ENCODE data around the gene ANKS1B. TPM values are rescaled to one million over a fixed set of nuclear protein-coding genes. Genes with fewer than 3 reads are reported as not detected.

The ANKS1B gene
- total RNA-seq, 5 donors from 2014 or later (not counting 1 experiment from before 2014, with no cell fraction given): 0.18 to 0.47 (median 0.19) TPM; not detected in 2

DNA sequence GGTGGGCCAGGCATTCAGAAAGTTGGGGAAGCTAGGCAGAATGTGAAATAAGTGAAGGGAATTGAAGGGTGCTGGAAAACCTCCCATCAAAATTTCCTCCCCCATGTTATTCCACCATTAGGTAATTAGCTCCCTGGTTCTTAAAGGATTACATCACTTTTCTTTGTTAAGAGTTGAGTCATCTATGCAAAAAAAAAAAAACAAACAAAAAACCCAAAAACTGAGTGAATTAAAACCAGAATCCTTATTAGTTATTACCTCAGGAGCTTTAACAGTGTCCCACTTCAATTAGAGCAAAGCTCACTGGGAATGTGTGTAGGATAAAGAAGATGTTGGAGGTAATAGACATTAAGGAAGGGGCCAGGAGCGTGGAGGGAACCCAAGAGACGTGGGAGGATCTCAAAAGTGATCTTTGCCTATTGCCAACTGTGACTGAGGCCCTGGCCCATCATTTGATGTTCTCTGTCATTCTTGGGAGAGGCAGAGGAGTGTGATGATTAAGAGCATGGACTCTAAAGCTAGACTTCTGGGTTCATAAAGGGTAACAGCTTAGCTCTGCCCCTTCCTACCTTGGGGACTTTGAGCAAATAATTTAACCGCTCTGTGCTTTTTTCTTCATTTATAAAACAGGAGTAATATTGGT, 975.0 kb downstream of the ANKS1B start:
- Histone ChIP-seq H3K9me3 (no peaks in the 10 kb centered on the region), H3K36me3 (ENCODE audit: control insufficient read depth in 2 of 2, extremely low read depth in 1 of 2, insufficient read depth in 1 of 2, low read length in 1 of 2) (no peaks in the 10 kb centered on the region), H3K4me1 (ENCODE audit: control insufficient read depth in 1 of 2, extremely low read depth in 1 of 2, insufficient read depth in 2 of 2, low read length in 2 of 2) (no peaks in the 10 kb centered on the region), H3K27me3 (replicated peaks in 1 of 2; ENCODE audit: control insufficient read depth in 2 of 2, extremely low read depth in 1 of 2, insufficient read depth in 2 of 2, low read length in 1 of 2) (no peaks in the 10 kb centered on the region), H3K27ac (ENCODE audit: low read length) (no peak overlapping the region), H3K4me3 (ENCODE audit: control insufficient read depth in 1 of 2, extremely low read depth in 1 of 2, low read length in 1 of 2) (no peak overlapping the region)
- H3K4me1 Mint-ChIP-seq: no peaks in the 10 kb centered on the region
- WGBS (ENCODE audit: insufficient coverage): 59% methylated on average over 2 of the region's 3 CpGs
- H3K4me3 Mint-ChIP-seq: no peak overlapping the region
- H3K27ac Mint-ChIP-seq: no peak overlapping the region
- peaks cover 0 to 4% (median 0%) of the 10 kb centered on the region in 3 donors for H3K9me3 Mint-ChIP-seq
- H3K27me3 Mint-ChIP-seq: peaks cover 6 to 7% of the 10 kb centered on the region in 2 donors
- ChIA-PET POLR2A (no interaction called here), CTCF (no interaction called here)
- no peak for ATAC-seq (replicated peaks in 1 of 4)
- DNase-seq: no peak
- H3K36me3 Mint-ChIP-seq: no peaks in the 10 kb centered on the region

DNA sequence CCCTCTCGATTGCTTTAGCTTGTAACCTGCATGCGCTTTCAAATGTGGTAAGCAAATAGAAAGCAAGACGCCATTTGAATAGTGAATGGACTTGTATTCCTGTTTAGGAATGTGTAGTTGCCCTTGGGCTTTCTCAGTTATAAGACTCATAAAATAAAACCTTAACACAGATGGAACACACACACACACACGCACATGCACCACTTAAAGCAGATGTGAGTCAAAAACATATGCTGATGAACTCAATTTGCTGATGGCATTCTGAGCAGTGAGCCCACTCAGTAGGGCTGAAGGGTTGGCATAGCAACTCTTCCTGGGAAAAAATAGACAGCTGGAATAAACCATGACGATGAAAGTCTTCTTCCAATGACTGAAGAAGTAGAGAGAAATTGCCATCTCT, 979.1 kb downstream of the ANKS1B start:
- H3K4me3 ChIP-seq (ENCODE audit: control insufficient read depth in 1 of 2, extremely low read depth in 1 of 2, low read length in 1 of 2): no peak overlapping the region
- H3K27ac Mint-ChIP-seq: no peak overlapping the region
- H3K36me3 Mint-ChIP-seq: no peaks in the 10 kb centered on the region
- ATAC-seq (replicated peaks in 1 of 4) (no peak), DNase-seq (no peak)
- no peak overlapping the region for H3K27ac ChIP-seq (ENCODE audit: low read length)
- no peaks in the 10 kb centered on the region for H3K9me3 Mint-ChIP-seq
- POLR2A ChIA-PET: interaction anchor here in 1 of 2 donors (0.6 kb wide), 1 partner anchor 189 kb away, joined by 4 read pairs; no protein-coding TSS in a partner anchor
- no peaks in the 10 kb centered on the region for H3K4me1 Mint-ChIP-seq
- H3K4me1 ChIP-seq (ENCODE audit: control insufficient read depth in 1 of 2, extremely low read depth in 1 of 2, insufficient read depth in 2 of 2, low read length in 2 of 2): no peaks in the 10 kb centered on the region
- no peaks in the 10 kb centered on the region for H3K27me3 ChIP-seq (replicated peaks in 1 of 2; ENCODE audit: control insufficient read depth in 2 of 2, extremely low read depth in 1 of 2, insufficient read depth in 2 of 2, low read length in 1 of 2)
- CTCF ChIA-PET: no interaction called here
- H3K36me3 ChIP-seq (ENCODE audit: control insufficient read depth in 2 of 2, extremely low read depth in 1 of 2, insufficient read depth in 1 of 2, low read length in 1 of 2): no peaks in the 10 kb centered on the region
- H3K9me3 ChIP-seq: no peaks in the 10 kb centered on the region
- H3K27me3 Mint-ChIP-seq: peaks cover 3 to 5% of the 10 kb centered on the region in 2 donors
- no peak overlapping the region for H3K4me3 Mint-ChIP-seq
- no CpG with 5 or more reads among the region's 5 CpGs for WGBS (ENCODE audit: insufficient coverage)

DNA sequence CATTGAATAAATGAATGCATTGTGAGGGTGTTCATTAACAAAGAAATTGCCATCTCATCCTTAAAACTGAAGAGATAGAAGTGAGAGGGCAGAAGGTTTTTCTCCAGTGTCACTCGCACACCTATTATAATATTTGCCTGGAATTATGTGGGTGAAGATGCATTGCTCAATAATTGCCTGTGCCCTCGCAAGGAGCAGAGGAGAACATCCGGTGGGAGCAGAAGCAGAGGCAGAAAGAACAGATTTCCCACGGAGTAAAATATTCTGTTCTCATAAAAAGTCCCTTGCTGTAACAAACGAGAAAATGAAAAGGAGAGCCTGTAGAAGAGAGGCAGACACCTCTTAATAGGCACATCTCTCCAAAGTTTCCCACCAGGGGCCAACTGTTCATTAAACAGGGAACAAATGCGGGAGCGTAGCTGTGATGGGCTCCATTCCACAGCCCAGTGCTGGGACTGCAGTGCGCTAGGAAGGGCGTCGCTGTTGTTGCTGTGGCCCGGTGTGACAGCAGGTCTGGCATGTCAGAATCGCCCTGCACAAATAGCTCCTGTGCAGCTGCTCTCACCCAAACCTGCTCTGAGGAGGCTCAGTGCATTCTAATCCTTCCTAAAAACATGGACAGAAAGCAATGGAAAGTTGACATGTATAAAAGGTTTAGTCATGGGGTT, 979.8 kb downstream of the ANKS1B start:
- POLR2A ChIA-PET: no interaction called here
- Histone ChIP-seq H3K4me1 (ENCODE audit: control insufficient read depth in 1 of 2, extremely low read depth in 1 of 2, insufficient read depth in 2 of 2, low read length in 2 of 2) (no peaks in the 10 kb centered on the region), H3K4me3 (ENCODE audit: control insufficient read depth in 1 of 2, extremely low read depth in 1 of 2, low read length in 1 of 2) (no peak overlapping the region), H3K36me3 (ENCODE audit: control insufficient read depth in 2 of 2, extremely low read depth in 1 of 2, insufficient read depth in 1 of 2, low read length in 1 of 2) (no peaks in the 10 kb centered on the region), H3K27me3 (replicated peaks in 1 of 2; ENCODE audit: control insufficient read depth in 2 of 2, extremely low read depth in 1 of 2, insufficient read depth in 2 of 2, low read length in 1 of 2) (no peaks in the 10 kb centered on the region), H3K27ac (ENCODE audit: low read length) (no peak overlapping the region), H3K9me3 (no peaks in the 10 kb centered on the region)
- H3K9me3 Mint-ChIP-seq: no peaks in the 10 kb centered on the region
- peaks cover 3 to 5% of the 10 kb centered on the region in 2 donors for H3K27me3 Mint-ChIP-seq
- no peaks in the 10 kb centered on the region for H3K4me1 Mint-ChIP-seq
- ATAC-seq (replicated peaks in 1 of 4) (no peak), DNase-seq (no peak)
- H3K4me3 Mint-ChIP-seq: no peak overlapping the region
- 86% methylated on average over 8 of the region's 12 CpGs for whole genome bisulfite sequencing (ENCODE audit: insufficient coverage)
- CTCF ChIA-PET: no interaction called here
- no peaks in the 10 kb centered on the region for H3K36me3 Mint-ChIP-seq
- no peak overlapping the region for H3K27ac Mint-ChIP-seq

DNA sequence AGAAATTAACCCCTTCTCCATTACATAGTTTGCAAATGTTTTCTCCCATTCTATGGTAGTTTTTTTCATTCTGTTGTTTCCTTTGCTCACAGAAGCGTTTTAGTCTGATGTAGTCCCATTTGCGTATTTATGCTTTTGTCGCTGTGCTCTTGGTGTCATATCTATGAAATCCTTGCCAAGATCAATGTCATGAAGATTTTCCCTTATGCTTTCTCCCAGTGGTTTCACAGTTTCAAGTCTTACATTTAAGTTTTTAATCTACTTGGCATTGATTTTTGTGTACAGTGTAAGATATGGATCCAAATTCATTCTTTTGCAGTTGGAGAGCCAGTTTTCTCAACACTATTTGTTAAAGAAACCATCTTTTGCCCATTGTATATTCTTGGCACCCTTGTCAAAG, 982.0 kb downstream of the ANKS1B start:
- peaks cover 3 to 5% of the 10 kb centered on the region in 2 donors for H3K27me3 Mint-ChIP-seq

DNA sequence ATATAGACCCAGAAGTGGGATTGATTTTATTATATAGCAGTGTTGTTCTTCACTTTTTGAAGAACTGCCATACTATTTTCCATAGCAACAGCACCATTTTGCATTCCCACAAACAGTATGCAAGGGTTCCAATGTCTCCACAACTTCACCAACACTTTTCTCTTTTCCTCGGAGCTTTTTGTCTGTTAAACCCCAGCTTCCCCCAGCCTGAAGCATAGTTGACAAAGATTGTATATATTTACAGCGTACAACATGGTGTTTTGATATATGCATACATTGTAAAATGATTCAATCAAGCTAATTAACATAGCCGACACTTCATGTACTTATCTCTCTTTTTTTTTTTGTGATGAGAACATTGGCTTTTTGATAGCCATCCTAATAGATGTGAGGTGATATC, 982.6 kb downstream of the ANKS1B start:
- Histone ChIP-seq H3K4me1 (ENCODE audit: control insufficient read depth in 1 of 2, extremely low read depth in 1 of 2, insufficient read depth in 2 of 2, low read length in 2 of 2) (no peaks in the 10 kb centered on the region), H3K27ac (ENCODE audit: low read length) (no peak overlapping the region), H3K36me3 (ENCODE audit: control insufficient read depth in 2 of 2, extremely low read depth in 1 of 2, insufficient read depth in 1 of 2, low read length in 1 of 2) (no peaks in the 10 kb centered on the region), H3K4me3 (ENCODE audit: control insufficient read depth in 1 of 2, extremely low read depth in 1 of 2, low read length in 1 of 2) (no peak overlapping the region), H3K27me3 (replicated peaks in 1 of 2; ENCODE audit: control insufficient read depth in 2 of 2, extremely low read depth in 1 of 2, insufficient read depth in 2 of 2, low read length in 1 of 2) (no peaks in the 10 kb centered on the region), H3K9me3 (no peaks in the 10 kb centered on the region)
- H3K27me3 Mint-ChIP-seq: peaks cover 3 to 5% of the 10 kb centered on the region in 2 donors
- no peak overlapping the region for H3K27ac Mint-ChIP-seq
- H3K4me1 Mint-ChIP-seq: peaks cover 0 to 1% (median 0%) of the 10 kb centered on the region in 3 donors
- no CpG with 5 or more reads among the region's 3 CpGs for WGBS (ENCODE audit: insufficient coverage)
- H3K36me3 Mint-ChIP-seq: no peaks in the 10 kb centered on the region
- DNase-seq (no peak), ATAC-seq (replicated peaks in 1 of 4) (no peak)
- ChIA-PET POLR2A (interaction anchor here in 1 of 2 donors (0.6 kb wide), 1 partner anchor 12 kb away, joined by 4 read pairs; no protein-coding TSS in a partner anchor), CTCF (interaction anchor here in 1 of 2 donors (0.6 kb wide), 1 partner anchor 24 kb away, joined by 4 read pairs; no protein-coding TSS in a partner anchor)
- H3K4me3 Mint-ChIP-seq: no peak overlapping the region
- H3K9me3 Mint-ChIP-seq: no peaks in the 10 kb centered on the region

More for the DNA sequence above, 982.0 kb downstream of the ANKS1B start:
- no peak for DNase-seq
- H3K36me3 ChIP-seq (ENCODE audit: control insufficient read depth in 2 of 2, extremely low read depth in 1 of 2, insufficient read depth in 1 of 2, low read length in 1 of 2): no peaks in the 10 kb centered on the region
- no peak overlapping the region for H3K27ac Mint-ChIP-seq
- no peak overlapping the region for H3K4me3 ChIP-seq (ENCODE audit: control insufficient read depth in 1 of 2, extremely low read depth in 1 of 2, low read length in 1 of 2)
- H3K9me3 ChIP-seq: no peaks in the 10 kb centered on the region
- H3K4me1 ChIP-seq (ENCODE audit: control insufficient read depth in 1 of 2, extremely low read depth in 1 of 2, insufficient read depth in 2 of 2, low read length in 2 of 2): no peaks in the 10 kb centered on the region
- CTCF ChIA-PET: no interaction called here
- POLR2A ChIA-PET: no interaction called here
- H3K4me3 Mint-ChIP-seq: no peak overlapping the region
- ATAC-seq (replicated peaks in 1 of 4): no peak
- H3K27me3 ChIP-seq (replicated peaks in 1 of 2; ENCODE audit: control insufficient read depth in 2 of 2, extremely low read depth in 1 of 2, insufficient read depth in 2 of 2, low read length in 1 of 2): no peaks in the 10 kb centered on the region
- no peak overlapping the region for H3K27ac ChIP-seq (ENCODE audit: low read length)
- no peaks in the 10 kb centered on the region for H3K36me3 Mint-ChIP-seq
- peaks cover 0 to 1% (median 0%) of the 10 kb centered on the region in 3 donors for H3K4me1 Mint-ChIP-seq
- WGBS (ENCODE audit: insufficient coverage): 84% methylated on average over 3 of the region's 3 CpGs
- H3K9me3 Mint-ChIP-seq: no peaks in the 10 kb centered on the region

DNA sequence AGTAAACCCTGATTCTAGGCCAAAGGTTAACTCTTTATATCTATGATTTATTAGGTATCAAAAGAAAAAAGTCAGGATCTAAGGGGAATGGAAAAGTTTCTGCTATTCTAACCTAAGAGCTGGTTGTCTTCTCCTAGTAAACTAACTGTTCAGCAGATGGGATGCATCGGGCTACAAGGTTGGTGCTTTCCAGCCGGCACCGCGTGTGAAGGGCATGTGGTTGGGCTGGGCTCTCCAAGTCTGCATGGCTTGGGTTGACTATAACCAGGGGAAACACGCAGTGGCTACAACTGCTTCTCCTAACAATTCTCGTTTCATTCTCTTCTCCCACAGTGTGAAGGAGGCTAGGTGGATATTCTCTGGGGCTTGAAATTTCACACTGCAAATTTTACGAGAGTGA, 985.2 kb downstream of the ANKS1B start:
- ChIA-PET POLR2A (no interaction called here), CTCF (no interaction called here)
- no peak for DNase-seq
- H3K27ac Mint-ChIP-seq: no peak overlapping the region
- H3K27me3 Mint-ChIP-seq: peaks cover 3 to 5% of the 10 kb centered on the region in 2 donors
- H3K27me3 ChIP-seq (replicated peaks in 1 of 2; ENCODE audit: control insufficient read depth in 2 of 2, extremely low read depth in 1 of 2, insufficient read depth in 2 of 2, low read length in 1 of 2): no peaks in the 10 kb centered on the region
- H3K9me3 ChIP-seq: no peaks in the 10 kb centered on the region
- no peak for ATAC-seq (replicated peaks in 1 of 4)
- WGBS (ENCODE audit: insufficient coverage): 100% methylated on average over 4 of the region's 7 CpGs
- H3K4me1 Mint-ChIP-seq: peaks cover 0 to 1% (median 0%) of the 10 kb centered on the region in 3 donors
- H3K36me3 Mint-ChIP-seq: no peaks in the 10 kb centered on the region
- H3K4me3 Mint-ChIP-seq: no peak overlapping the region
- no peaks in the 10 kb centered on the region for H3K9me3 Mint-ChIP-seq
- H3K27ac ChIP-seq (ENCODE audit: low read length): no peak overlapping the region
- H3K36me3 ChIP-seq (ENCODE audit: control insufficient read depth in 2 of 2, extremely low read depth in 1 of 2, insufficient read depth in 1 of 2, low read length in 1 of 2): no peaks in the 10 kb centered on the region
- H3K4me1 ChIP-seq (ENCODE audit: control insufficient read depth in 1 of 2, extremely low read depth in 1 of 2, insufficient read depth in 2 of 2, low read length in 2 of 2): no peaks in the 10 kb centered on the region
- H3K4me3 ChIP-seq (ENCODE audit: control insufficient read depth in 1 of 2, extremely low read depth in 1 of 2, low read length in 1 of 2): no peak overlapping the region
